ENCODE results near the gene GNG4. TPM values are rescaled to one million over a fixed set of nuclear protein-coding genes. Genes with fewer than 3 reads are reported as not detected.

The GNG4 gene
- total and polyA plus RNA-seq, 9 of the 15 experiments (the other 6 are each of a cell fraction or from before 2014, with no cell fraction given) = 0.06 to 0.58 (median 0.08) TPM; not detected in 4

DNA sequence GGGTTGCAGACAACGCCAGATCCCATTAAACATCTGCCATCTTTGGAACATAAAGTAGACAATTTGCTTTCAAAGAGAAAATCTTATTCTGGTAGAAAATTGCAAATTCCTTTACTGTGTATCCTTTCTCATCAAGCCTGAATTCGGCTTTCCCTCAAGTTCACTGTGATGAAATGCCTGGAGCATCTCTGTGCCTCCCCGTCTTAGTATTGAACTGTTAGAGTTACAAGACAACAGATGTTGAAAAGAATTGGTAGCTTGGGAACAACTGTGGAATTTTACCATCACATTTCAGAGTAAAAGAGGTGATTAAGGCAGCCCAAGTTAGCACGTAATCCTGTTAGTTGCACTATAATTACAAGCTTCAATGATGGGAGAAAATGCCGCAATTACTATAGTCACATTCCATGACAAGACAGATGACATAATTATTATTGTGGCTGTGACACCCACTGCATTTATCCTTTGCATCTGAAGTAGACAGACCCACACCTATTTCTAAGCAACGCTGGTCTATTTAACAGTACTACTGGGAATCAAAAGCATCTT lies 90.9 kb downstream of the GNG4 start (continued):
- TF ChIP-seq, protein P1, sequence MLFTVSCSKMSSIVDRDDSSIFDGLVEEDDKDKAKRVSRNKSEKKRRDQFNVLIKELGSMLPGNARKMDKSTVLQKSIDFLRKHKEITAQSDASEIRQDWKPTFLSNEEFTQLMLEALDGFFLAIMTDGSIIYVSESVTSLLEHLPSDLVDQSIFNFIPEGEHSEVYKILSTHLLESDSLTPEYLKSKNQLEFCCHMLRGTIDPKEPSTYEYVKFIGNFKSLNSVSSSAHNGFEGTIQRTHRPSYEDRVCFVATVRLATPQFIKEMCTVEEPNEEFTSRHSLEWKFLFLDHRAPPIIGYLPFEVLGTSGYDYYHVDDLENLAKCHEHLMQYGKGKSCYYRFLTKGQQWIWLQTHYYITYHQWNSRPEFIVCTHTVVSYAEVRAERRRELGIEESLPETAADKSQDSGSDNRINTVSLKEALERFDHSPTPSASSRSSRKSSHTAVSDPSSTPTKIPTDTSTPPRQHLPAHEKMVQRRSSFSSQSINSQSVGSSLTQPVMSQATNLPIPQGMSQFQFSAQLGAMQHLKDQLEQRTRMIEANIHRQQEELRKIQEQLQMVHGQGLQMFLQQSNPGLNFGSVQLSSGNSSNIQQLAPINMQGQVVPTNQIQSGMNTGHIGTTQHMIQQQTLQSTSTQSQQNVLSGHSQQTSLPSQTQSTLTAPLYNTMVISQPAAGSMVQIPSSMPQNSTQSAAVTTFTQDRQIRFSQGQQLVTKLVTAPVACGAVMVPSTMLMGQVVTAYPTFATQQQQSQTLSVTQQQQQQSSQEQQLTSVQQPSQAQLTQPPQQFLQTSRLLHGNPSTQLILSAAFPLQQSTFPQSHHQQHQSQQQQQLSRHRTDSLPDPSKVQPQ (CRISPR knock-in tag; IDR thresholded peaks at IDR 0.05; ENCODE audit: borderline replicate concordance) = no peak
- no peak for TF ChIP-seq BCL6 (CRISPR knock-in tag; IDR thresholded peaks at IDR 0.05)
- no peak for TF ChIP-seq NELFE (IDR thresholded peaks at IDR 0.05; ENCODE audit: insufficient read depth, insufficient read length)
- TF ChIP-seq GTF2F1 (IDR thresholded peaks at IDR 0.05; ENCODE audit: low read depth, low read length) = no peak
- TF ChIP-seq SP2 (IDR thresholded peaks at IDR 0.05; ENCODE audit: extremely low read depth, low read depth, low read length, poor library complexity, severe bottlenecking) = no peak
- no peak for TF ChIP-seq HDAC8 (tag; IDR thresholded peaks at IDR 0.05)
- no peak for TF ChIP-seq ZNF143 (CRISPR knock-in tag; IDR thresholded peaks at IDR 0.05)
- no peak for TF ChIP-seq ZNF354B (CRISPR knock-in tag; IDR thresholded peaks at IDR 0.05)
- TF ChIP-seq TGIF2 (CRISPR knock-in tag; IDR thresholded peaks at IDR 0.05) = no peak
- TF ChIP-seq ZZZ3 (IDR thresholded peaks at IDR 0.05) = no peak
- TF ChIP-seq ETV1 (tag; conservative IDR thresholded peaks at IDR 0.05; ENCODE audit: low read depth) = no peak

Data from K562 (cell line).